Measurements from ENCODE around the gene IL37.

The IL37 gene

DNA sequence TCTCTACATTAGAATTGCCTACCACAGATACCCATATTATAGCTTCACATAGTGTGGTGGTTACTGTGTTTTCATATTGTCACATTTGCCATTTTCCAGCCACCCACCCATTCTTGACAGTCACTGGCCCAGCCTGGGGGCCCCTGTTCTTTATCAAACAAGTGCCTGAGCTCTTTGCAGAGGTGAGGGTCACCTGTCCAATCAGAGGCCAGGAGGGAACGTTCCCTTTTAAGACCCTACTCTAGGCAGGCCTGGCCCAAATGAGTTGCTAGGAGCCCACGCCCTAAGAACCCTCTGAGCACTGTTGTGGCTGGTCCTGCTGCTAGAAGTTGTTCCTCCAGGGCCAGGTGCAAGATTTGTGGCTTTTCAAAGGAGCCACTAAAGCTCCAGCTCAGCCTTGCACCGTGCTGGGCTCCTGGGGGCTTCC is 5.2 kb downstream of the IL37 start:
- H3K4me3 ChIP-seq (ENCODE audit: low read length) = no peak overlapping the region
- no peak for DNase-seq (ENCODE audit: low read depth)
- TF ChIP-seq, protein P1, sequence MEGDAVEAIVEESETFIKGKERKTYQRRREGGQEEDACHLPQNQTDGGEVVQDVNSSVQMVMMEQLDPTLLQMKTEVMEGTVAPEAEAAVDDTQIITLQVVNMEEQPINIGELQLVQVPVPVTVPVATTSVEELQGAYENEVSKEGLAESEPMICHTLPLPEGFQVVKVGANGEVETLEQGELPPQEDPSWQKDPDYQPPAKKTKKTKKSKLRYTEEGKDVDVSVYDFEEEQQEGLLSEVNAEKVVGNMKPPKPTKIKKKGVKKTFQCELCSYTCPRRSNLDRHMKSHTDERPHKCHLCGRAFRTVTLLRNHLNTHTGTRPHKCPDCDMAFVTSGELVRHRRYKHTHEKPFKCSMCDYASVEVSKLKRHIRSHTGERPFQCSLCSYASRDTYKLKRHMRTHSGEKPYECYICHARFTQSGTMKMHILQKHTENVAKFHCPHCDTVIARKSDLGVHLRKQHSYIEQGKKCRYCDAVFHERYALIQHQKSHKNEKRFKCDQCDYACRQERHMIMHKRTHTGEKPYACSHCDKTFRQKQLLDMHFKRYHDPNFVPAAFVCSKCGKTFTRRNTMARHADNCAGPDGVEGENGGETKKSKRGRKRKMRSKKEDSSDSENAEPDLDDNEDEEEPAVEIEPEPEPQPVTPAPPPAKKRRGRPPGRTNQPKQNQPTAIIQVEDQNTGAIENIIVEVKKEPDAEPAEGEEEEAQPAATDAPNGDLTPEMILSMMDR (conservative IDR thresholded peaks at IDR 0.05; ENCODE audit: low read depth, low read length) = no peak

DNA sequence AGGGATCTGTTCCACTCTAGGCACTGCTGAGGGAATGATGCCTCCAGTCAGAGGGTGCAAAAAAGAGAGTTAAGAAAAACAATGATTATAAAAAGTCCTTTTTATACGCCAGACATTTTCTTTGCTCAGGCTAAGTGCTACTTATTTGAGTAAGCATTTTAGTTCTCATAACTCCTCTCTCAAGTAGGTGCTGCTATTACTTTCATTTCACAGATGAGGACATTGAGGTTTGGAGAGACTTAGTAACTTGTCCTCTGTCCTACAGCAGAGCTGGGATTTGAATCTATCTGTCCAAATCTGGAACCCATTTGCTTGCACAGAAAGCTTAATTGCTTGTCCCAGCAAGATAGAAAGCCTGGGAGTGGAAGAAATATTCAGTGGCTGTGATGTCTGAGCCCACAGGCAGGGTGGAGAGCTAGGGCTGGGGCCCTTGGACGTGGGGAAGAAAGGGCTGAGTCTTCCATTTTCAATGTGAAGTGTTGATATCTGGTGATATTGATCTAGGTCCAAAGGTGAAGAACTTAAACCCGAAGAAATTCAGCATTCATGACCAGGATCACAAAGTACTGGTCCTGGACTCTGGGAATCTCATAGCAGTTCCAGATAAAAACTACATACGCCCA is 5.8 kb downstream of the IL37 start:
- TF ChIP-seq, protein P1 (conservative IDR thresholded peaks at IDR 0.05; ENCODE audit: low read depth, low read length) = no peak
- no peak overlapping the region for H3K4me3 ChIP-seq (ENCODE audit: low read length)
- DNase-seq (ENCODE audit: low read depth) = no peak

DNA sequence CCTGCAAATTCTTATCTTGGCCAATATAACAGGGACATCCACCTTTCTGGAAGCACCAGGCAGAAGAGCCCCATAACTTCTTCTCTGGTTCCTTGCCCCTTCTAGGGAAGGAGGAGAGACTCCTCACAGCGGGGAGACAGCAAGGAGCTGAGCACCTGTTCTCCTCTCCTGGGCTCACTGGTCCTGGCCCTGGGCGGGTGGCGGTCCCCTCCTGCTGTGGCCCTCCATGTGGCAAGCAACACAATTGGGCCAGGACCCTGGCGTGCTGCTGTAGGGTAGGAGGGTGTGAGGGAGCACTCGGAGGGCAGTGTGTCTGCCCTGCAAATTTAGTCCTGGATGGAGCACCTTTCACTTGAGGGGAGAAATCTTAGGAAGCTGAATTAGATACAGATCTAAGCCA is 6.9 kb downstream of the IL37 start:
- H3K4me3 ChIP-seq (ENCODE audit: low read length) = no peak overlapping the region
- TF ChIP-seq, protein P1 (conservative IDR thresholded peaks at IDR 0.05; ENCODE audit: low read depth, low read length) = no peak
- DNase-seq (ENCODE audit: low read depth) = no peak

DNA sequence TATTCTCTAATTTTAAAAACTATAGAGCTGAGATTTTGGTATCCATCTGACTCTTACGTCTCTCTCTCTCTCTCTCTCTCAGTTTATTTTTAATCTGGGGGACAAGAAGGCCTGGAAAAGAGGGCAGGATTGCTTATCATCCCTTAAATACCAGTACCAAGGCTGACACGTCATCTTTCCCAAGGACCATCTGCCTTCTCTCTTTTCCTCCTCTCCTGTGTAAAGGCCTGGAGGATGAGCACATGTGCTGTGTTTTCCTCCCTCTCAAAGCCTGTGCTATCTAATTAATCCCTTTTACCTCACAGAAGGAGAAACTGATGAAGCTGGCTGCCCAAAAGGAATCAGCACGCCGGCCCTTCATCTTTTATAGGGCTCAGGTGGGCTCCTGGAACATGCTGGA is 7.3 kb downstream of the IL37 start:
- no peak overlapping the region for H3K4me3 ChIP-seq (ENCODE audit: low read length)
- DNase-seq (ENCODE audit: low read depth) = no peak
- TF ChIP-seq, protein P1 (conservative IDR thresholded peaks at IDR 0.05; ENCODE audit: low read depth, low read length) = no peak

DNA sequence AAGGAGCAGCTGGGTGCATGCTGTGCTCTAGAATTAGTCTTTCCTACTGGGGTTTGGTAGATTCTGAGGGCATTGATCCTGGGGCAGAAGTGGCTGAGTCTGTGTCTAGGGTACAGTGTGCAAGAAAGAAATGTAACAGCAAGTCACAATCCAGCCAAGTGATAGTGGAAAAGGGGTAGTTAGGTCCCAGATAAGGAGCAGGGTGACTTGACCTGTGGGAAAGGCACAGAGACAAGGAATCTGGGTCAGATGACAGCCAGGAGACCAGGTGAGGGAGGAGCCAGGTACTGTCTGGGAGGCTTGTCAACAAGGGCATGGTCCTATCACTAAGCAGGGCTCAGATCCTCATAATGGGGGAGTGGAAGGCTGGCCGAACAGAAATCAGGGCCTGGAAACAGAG is 8.1 kb downstream of the IL37 start:
- DNase-seq (ENCODE audit: low read depth) = no peak
- TF ChIP-seq, protein P1 (conservative IDR thresholded peaks at IDR 0.05; ENCODE audit: low read depth, low read length) = no peak
- H3K4me3 ChIP-seq (ENCODE audit: low read length) = no peak overlapping the region

DNA sequence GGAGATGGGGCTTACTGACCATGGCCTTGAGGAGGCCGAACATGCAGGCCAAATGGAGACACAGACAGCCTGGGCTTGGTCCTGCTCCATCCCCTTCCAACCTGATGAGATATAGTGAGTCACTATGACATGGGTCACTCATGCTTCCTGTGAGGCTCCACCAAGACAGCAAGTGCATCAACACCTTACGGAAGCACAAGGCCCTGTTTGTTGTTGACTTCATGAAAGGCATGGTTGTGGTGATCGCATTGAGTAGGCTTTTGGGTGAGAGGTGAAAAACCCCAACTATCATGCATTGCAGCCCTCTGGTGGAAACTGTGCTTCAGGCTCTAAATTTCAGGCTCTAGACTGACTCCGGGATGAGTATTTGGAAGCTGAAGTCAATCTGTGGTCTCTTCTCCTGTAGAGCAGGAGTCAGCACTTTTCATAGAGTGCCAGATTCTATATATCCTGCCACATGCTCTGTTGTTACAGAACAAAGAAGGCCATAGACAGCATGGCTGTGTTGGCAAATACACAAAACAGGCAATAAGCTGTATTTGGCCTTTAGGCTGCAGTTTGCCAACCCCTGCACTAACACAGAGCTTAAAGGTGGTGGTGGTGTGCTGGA is 10.1 kb downstream of the IL37 start:
- no peak for DNase-seq (ENCODE audit: low read depth)
- H3K4me3 ChIP-seq (ENCODE audit: low read length) = no peak overlapping the region
- TF ChIP-seq, protein P1 (conservative IDR thresholded peaks at IDR 0.05; ENCODE audit: low read depth, low read length) = no peak

DNA sequence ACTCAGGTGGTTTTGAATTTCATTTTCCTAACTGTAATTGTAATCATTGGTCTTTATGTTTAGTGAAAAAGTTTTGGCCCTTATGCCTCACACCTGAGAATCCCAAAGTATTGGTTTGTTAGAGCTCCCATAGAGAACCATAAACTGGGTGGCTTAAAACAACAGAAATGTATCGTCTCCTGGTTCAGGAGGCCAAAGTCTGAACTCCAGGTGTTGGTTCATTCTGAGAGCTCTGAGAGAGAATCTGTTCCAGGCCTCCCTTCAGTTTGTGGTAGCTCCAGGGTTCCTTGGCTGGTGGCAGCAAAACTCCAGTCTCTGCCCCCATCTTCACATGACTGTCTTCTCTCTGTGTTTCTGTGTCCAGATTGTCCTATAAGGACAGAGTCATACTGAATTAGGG is 11.0 kb downstream of the IL37 start:
- no peak for DNase-seq (ENCODE audit: low read depth)
- TF ChIP-seq, protein P1 (conservative IDR thresholded peaks at IDR 0.05; ENCODE audit: low read depth, low read length) = no peak
- no peak overlapping the region for H3K4me3 ChIP-seq (ENCODE audit: low read length)

Data from retinal pigment epithelial cell (primary cell).